HepG2 (cell line): ENCODE results near the gene TFEB. TPM values are rescaled to one million over a fixed set of nuclear protein-coding genes. Genes with fewer than 3 reads are reported as not detected.

Experiments
- ATAC-seq: fragments of 200-7000 bp; cut with Tn5 transposase; 3 replicates; pipeline ENCODE4 v1.9.1; 2020; ENCODE audit warnings: mild to moderate bottlenecking, moderate library complexity
- BruUV-seq: library from RNA; stranded (reverse); fragments of 400-500 nt; replicated peaks from 2 replicates; lab custom pipeline; 2021; lab: Mats Ljungman, UMichigan
- CTCF ChIA-PET: fragments of 300-600 bp; formaldehyde crosslinking; extraction: SDS; loops from one replicate; lab custom pipeline; 2021; ENCODE audit warnings: low total read pairs, inconsistent platforms, low intra/inter-chr PET ratio; lab: Yijun Ruan, JAX
- POLR2A ChIA-PET: fragments of 350-600 bp; sonication (Branson Sonifier 250); formaldehyde crosslinking; loops from one replicate; lab custom pipeline; 2020; ENCODE audit warnings: antibody characterized with exemption, inconsistent platforms; lab: Yijun Ruan, JAX
- DNase-seq: peaks from one replicate; pipeline ENCODE4 v3.0.0-alpha.2; 2015; ENCODE audit warnings: low spot score
- FAIRE-seq: peaks from 3 replicates; lab custom pipeline; 2011; peaks lifted over from hg19 to GRCh38; lab: Jason Lieb, UNC
- H2AFZ ChIP-seq: one replicate; pipeline ENCODE4 v1.6.1; 2011; ENCODE audit warnings: low read length, inconsistent platforms
- H3K27ac ChIP-seq: fragments of 300-600 bp; 3 replicates; pipeline ENCODE4 v1.8.0; 2011; ENCODE audit warnings: mixed run types, mild to moderate bottlenecking, mixed read lengths, low read length, inconsistent platforms; ENCODE audit not compliant: insufficient read depth; ENCODE audit errors: extremely low read length
- H3K27me3 ChIP-seq, 2 experiments: fragments of 200-600 bp in 1 of 2; 2 replicates in 1 of 2; 3 replicates in 1 of 2; pipeline versions ENCODE4 v1.6.0 to v1.8.0; 2011; ENCODE audit warnings: low read length in 2 of 2, mild to moderate bottlenecking in 2 of 2, moderate library complexity in 2 of 2, inconsistent platforms in 1 of 2; ENCODE audit not compliant: insufficient read depth in 2 of 2, control insufficient read depth in 1 of 2
- H3K36me3 ChIP-seq, 2 experiments: fragments of 200-600 bp in 1 of 2; replicated peaks in 1 of 2; 2 replicates in 1 of 2; 3 replicates in 1 of 2; pipeline versions ENCODE4 v1.5.1 to v1.8.0; 2011; ENCODE audit warnings: low read length in 2 of 2, inconsistent platforms in 1 of 2; ENCODE audit not compliant: insufficient read depth in 2 of 2, control insufficient read depth in 1 of 2
- H3K4me1 ChIP-seq: 2 replicates; pipeline ENCODE4 v1.5.1; 2012; ENCODE audit warnings: low read length, inconsistent platforms; ENCODE audit not compliant: insufficient read depth
- H3K4me2 ChIP-seq: 2 replicates; pipeline ENCODE4 v1.6.0; 2011; ENCODE audit warnings: low read depth, low read length, inconsistent platforms
- H3K4me3 ChIP-seq, 3 experiments: fragments of 200-600 bp in 1 of 3; sonication (generic), shearing (Covaris generic) in 1 of 3; replicated peaks in 1 of 3; 2 replicates each; pipeline ENCODE4 v1.5.1; 2011 to 2016; ENCODE audit warnings: low read length in 3 of 3, inconsistent platforms in 2 of 3, low read depth in 2 of 3, mild to moderate bottlenecking in 2 of 3, control low read depth in 1 of 3, mixed read lengths in 1 of 3; ENCODE audit not compliant: insufficient read depth in 1 of 3
- H3K79me2 ChIP-seq: one replicate; pipeline ENCODE4 v1.6.1; 2011; ENCODE audit warnings: low read length, inconsistent platforms; ENCODE audit not compliant: insufficient read depth
- H3K9ac ChIP-seq: 2 replicates; pipeline ENCODE4 v1.6.0; 2011; ENCODE audit warnings: mild to moderate bottlenecking, low read depth, low read length, inconsistent platforms; ENCODE audit not compliant: insufficient read depth
- H3K9me3 ChIP-seq: 2 replicates; pipeline ENCODE4 v1.5.1; 2012; ENCODE audit warnings: mild to moderate bottlenecking, low read length
- H4K20me1 ChIP-seq: 2 replicates; pipeline ENCODE4 v1.6.0; 2011; ENCODE audit warnings: inconsistent platforms, mild to moderate bottlenecking, low read length, moderate library complexity; ENCODE audit not compliant: insufficient read depth
- CBX5 ChIP-seq: sonication (generic); formaldehyde crosslinking; IDR thresholded peaks from 2 replicates; pipeline ENCODE4 v1.4.0; 2020; ENCODE audit warnings: missing genetic modification reagents, borderline replicate concordance
- EP300 ChIP-seq, 3 experiments: sonication (generic) in 1 of 3; formaldehyde crosslinking in 1 of 3; IDR thresholded peaks; 2 replicates each; pipeline versions ENCODE4 v1.5.1 to v1.6.1; 2011 to 2020; ENCODE audit warnings: low read depth in 2 of 3, low read length in 2 of 3, borderline replicate concordance in 1 of 3, improper control_type of control experiment in 1 of 3, mild to moderate bottlenecking in 1 of 3, missing genetic modification reagents in 1 of 3, moderate library complexity in 1 of 3
- GATAD2A ChIP-seq: IDR thresholded peaks from 2 replicates; pipeline ENCODE4 v1.6.1; 2016
- HNRNPK ChIP-seq: fragments of 200-400 bp; formaldehyde crosslinking; IDR thresholded peaks from 2 replicates; pipeline ENCODE4 v1.6.1; 2018; ENCODE audit warnings: low read length, low read depth, moderate library complexity, mild to moderate bottlenecking; ENCODE audit not compliant: poor library complexity, severe bottlenecking
- MAF1 ChIP-seq: sonication (generic); formaldehyde crosslinking; IDR thresholded peaks from 2 replicates; pipeline ENCODE4 v1.5.0; 2020; ENCODE audit warnings: missing genetic modification reagents, borderline replicate concordance
- MXD3 ChIP-seq: IDR thresholded peaks from 2 replicates; pipeline ENCODE4 v1.6.1; 2016; ENCODE audit warnings: mild to moderate bottlenecking, missing biosample characterization, missing genetic modification reagents
- NCOR1 ChIP-seq: fragments of 200-600 bp; sonication (generic); IDR thresholded peaks from 2 replicates; pipeline ENCODE4 v1.7.0; 2017; ENCODE audit warnings: antibody characterized with exemption, low read length, borderline replicate concordance
- PAF1 ChIP-seq: IDR thresholded peaks from 2 replicates; pipeline ENCODE4 v1.6.1; 2016; ENCODE audit warnings: missing genetic modification reagents, missing compliant biosample characterization
- PCBP2 ChIP-seq: fragments of 200-400 bp; formaldehyde crosslinking; optimal IDR thresholded peaks from 2 replicates; pipeline ENCODE3; 2018; ENCODE audit warnings: low read length, low read depth; ENCODE audit not compliant: poor library complexity, severe bottlenecking
- PHB2 ChIP-seq: fragments of 450-650 bp; IDR thresholded peaks from 2 replicates; pipeline ENCODE4 v1.6.1; 2018; ENCODE audit not compliant: partially characterized antibody
- POLR2A ChIP-seq, 2 experiments: IDR thresholded peaks; 2 replicates each; pipeline ENCODE4 v1.6.1; 2011; ENCODE audit warnings: low read depth in 2 of 2, low read length in 2 of 2, mild to moderate bottlenecking in 1 of 2, moderate library complexity in 1 of 2; ENCODE audit not compliant: insufficient read depth in 1 of 2
- RARG ChIP-seq: sonication (generic); formaldehyde crosslinking; IDR thresholded peaks from 2 replicates; pipeline ENCODE4 v1.4.0; 2020; ENCODE audit warnings: low read depth, mild to moderate bottlenecking, missing genetic modification reagents
- TBX2 ChIP-seq: sonication (generic); formaldehyde crosslinking; IDR thresholded peaks from 2 replicates; pipeline ENCODE4 v1.5.0; 2020; ENCODE audit warnings: missing genetic modification reagents, mild to moderate bottlenecking, borderline replicate concordance
- WIZ ChIP-seq: sonication (generic); formaldehyde crosslinking; IDR thresholded peaks from 2 replicates; pipeline ENCODE4 v1.5.1; 2020; ENCODE audit warnings: mild to moderate bottlenecking, missing genetic modification reagents
- ZNF567 ChIP-seq: sonication (generic); formaldehyde crosslinking; IDR thresholded peaks from 2 replicates; pipeline ENCODE4 v1.8.1; 2023; ENCODE audit warnings: mild to moderate bottlenecking, missing genetic modification reagents, borderline replicate concordance
- ZNF576 ChIP-seq: sonication (generic); formaldehyde crosslinking; IDR thresholded peaks from 2 replicates; pipeline ENCODE4 v1.4.0; 2020; ENCODE audit warnings: mild to moderate bottlenecking, missing genetic modification reagents
- ZSCAN9 ChIP-seq: IDR thresholded peaks from 2 replicates; pipeline ENCODE4 v1.6.1; 2016; ENCODE audit warnings: borderline replicate concordance
- WGBS: methylation state at CpG from one replicate; pipeline ENCODE4 v1.1.6; 2017; ENCODE audit warnings: low lambda C conversion rate; 5-methylcytosine and 5-hydroxymethylcytosine counted together
- in situ Hi-C: cut with HindIII; loops from 2 replicates; pipeline ENCODE4 v1.10.0; 2017; ENCODE audit warnings: low pct_unique_long_range_greater_than_20kb; ENCODE audit not compliant: extremely low pct_ligation_motif_present
- intact Hi-C: fragments of 100-400 bp; cut with micrococcal nuclease; formaldehyde crosslinking; loops from one replicate; pipeline ENCODE4 v1.10.0; 2022; ENCODE audit not compliant: unreplicated experiment
- polyA plus RNA-seq, 8 experiments: library from polyadenylated mRNA; depleted of rRNA in 3 of 8; stranded (reverse) in 7 of 8; unstranded in 1 of 8; fragments of >200 nt; fragmentation: Illumina TruSeq in 4 of 8; extraction: Trizol in 4 of 8; gene quantifications; 2 replicates each; pipeline versions ENCODE4 v1.2.1 to v1.2.3, GENCODE V29; 2011 to 2016; ENCODE audit warnings: low read depth in 4 of 8, missing spikeins in 1 of 8, mixed read lengths in 1 of 8; ENCODE audit not compliant: insufficient read depth in 1 of 8
- total RNA-seq, 5 experiments: library from RNA; depleted of rRNA; stranded (reverse); fragments of >200 nt; fragmentation: Illumina TruSeq; extraction: Trizol; gene quantifications; 2 replicates each; pipeline ENCODE4 v1.2.3, GENCODE V29; 2016; ENCODE audit warnings: low read depth in 1 of 5

The TFEB gene
- total and polyA plus RNA-seq, 2 of the 13 experiments (the other 11 are each of a cell fraction or from before 2014, with no cell fraction given): 13.3 to 18.7 TPM

GRCh38 chr6:41663568-41663967 is 71.8 kb downstream of the TFEB start:
- POLR2A ChIA-PET: no interaction called here
- H4K20me1 ChIP-seq: no peaks in the 10 kb centered on the region
- BruUV-seq: no TSS peak
- H3K9ac ChIP-seq: no peak overlapping the region
- TF ChIP-seq NCOR1 (no peak), MAF1 (CRISPR knock-in tag) (no peak), RARG (CRISPR knock-in tag) (no peak), MXD3 (CRISPR knock-in tag) (no peak), ZNF576 (CRISPR knock-in tag) (no peak), ZNF567 (CRISPR knock-in tag) (no peak), TBX2 (CRISPR knock-in tag) (no peak), PCBP2 (no peak), PAF1 (CRISPR knock-in tag) (no peak), WIZ (no peak), PHB2 (no peak), POLR2A (IDR thresholded peaks at IDR 0.05; ENCODE audit: insufficient read depth in 1 of 2, low read depth in 2 of 2, low read length in 2 of 2) (no peak), GATAD2A (CRISPR knock-in tag) (no peak), HNRNPK (no peak), EP300 (IDR thresholded peaks at IDR 0.05; ENCODE audit: low read depth in 2 of 2, low read length in 2 of 2) (no peak), EP300 (CRISPR knock-in tag; IDR thresholded peaks at IDR 0.05; ENCODE audit: borderline replicate concordance) (no peak), ZSCAN9 (CRISPR knock-in tag) (no peak), CBX5 (CRISPR knock-in tag) (no peak)
- no peaks in the 10 kb centered on the region for H3K79me2 ChIP-seq
- in situ Hi-C loops (no loop called here), intact Hi-C loops (no loop called here)
- no peak for DNase-seq
- CTCF ChIA-PET: no interaction called here
- no peaks in the 10 kb centered on the region for H3K36me3 ChIP-seq
- H3K4me1 ChIP-seq: peaks cover 6% of the 10 kb centered on the region
- WGBS: 15% methylated on average over 5 of the region's 5 CpGs
- H3K9me3 ChIP-seq: no peaks in the 10 kb centered on the region
- no peak overlapping the region for H3K4me3 ChIP-seq
- no peak overlapping the region for H2AFZ ChIP-seq
- no peak; the same call in 2 of the 3 replicates for ATAC-seq
- peaks cover 2 to 37% of the 10 kb centered on the region in 2 experiments; a peak in 2 of 5 replicates for H3K27me3 ChIP-seq
- no peak overlapping the region for H3K4me2 ChIP-seq
- no peak for FAIRE-seq
- H3K27ac ChIP-seq: no peak overlapping the region
